CD4-positive, alpha-beta T cell (primary cell): ENCODE measurements around the gene ECPAS. TPM values are rescaled to one million over a fixed set of nuclear protein-coding genes. Genes with fewer than 3 reads are reported as not detected.

Experiments used
- ATAC-seq: fragments of 200-7000 bp; cut with Tn5 transposase; one replicate; pipeline ENCODE4 v1.10.0; 2022; ENCODE audit warnings: mild to moderate bottlenecking; ENCODE audit not compliant: poor library complexity
- CTCF ChIA-PET: fragments of 350-600 bp; sonication (Branson Sonifier 250); formaldehyde crosslinking; loops from one replicate; lab custom pipeline; 2021; ENCODE audit warnings: antibody characterized with exemption, inconsistent platforms; lab: Charles Lee
- POLR2A ChIA-PET: fragments of 350-600 bp; sonication (Branson Sonifier 250); formaldehyde crosslinking; loops from one replicate; lab custom pipeline; 2021; ENCODE audit warnings: antibody characterized with exemption, inconsistent platforms; lab: Charles Lee
- DNase-seq, 14 experiments: peaks; one replicate each; pipeline ENCODE4 v3.0.0-alpha.2; 2013 to 2020; ENCODE audit warnings: mixed read lengths in 2 of 14
- H3K27ac ChIP-seq, 2 donors: one replicate each; pipeline versions ENCODE4 v1.5.1 to v1.7.0; 2013; ENCODE audit warnings: low read length in 2 of 2, low read depth in 1 of 2, mild to moderate bottlenecking in 1 of 2
- H3K27me3 ChIP-seq, 2 experiments: 1 replicate in 1 of 2; 2 replicates in 1 of 2; pipeline versions ENCODE4 v1.6.1 to v1.7.0; 2013; ENCODE audit warnings: low read length in 2 of 2, control low read depth in 1 of 2, mild to moderate bottlenecking in 1 of 2, moderate library complexity in 1 of 2; ENCODE audit not compliant: insufficient read depth in 2 of 2, control insufficient read depth in 1 of 2
- H3K36me3 ChIP-seq: one replicate; pipeline ENCODE4 v1.6.1; 2013; ENCODE audit warnings: low read length, control low read depth; ENCODE audit not compliant: insufficient read depth
- H3K4me1 ChIP-seq: one replicate; pipeline ENCODE4 v1.6.1; 2013; ENCODE audit warnings: low read length, control low read depth; ENCODE audit not compliant: insufficient read depth
- H3K4me3 ChIP-seq: one replicate; pipeline ENCODE4 v1.5.1; 2013; ENCODE audit warnings: mild to moderate bottlenecking, low read length, moderate library complexity
- H3K9me3 ChIP-seq, 2 experiments: 1 replicate in 1 of 2; 2 replicates in 1 of 2; pipeline versions ENCODE4 v1.6.1 to v1.7.0; 2013; ENCODE audit warnings: low read length in 2 of 2, mild to moderate bottlenecking in 2 of 2, control low read depth in 1 of 2, moderate library complexity in 1 of 2; ENCODE audit not compliant: control insufficient read depth in 1 of 2, insufficient read depth in 1 of 2
- H3K27ac Mint-ChIP-seq: one replicate; pipeline ENCODE4 v1.8.0; 2020; ENCODE audit warnings: mixed read lengths
- H3K27me3 Mint-ChIP-seq: one replicate; pipeline ENCODE4 v1.8.0; 2021; ENCODE audit warnings: mixed read lengths
- H3K36me3 Mint-ChIP-seq: one replicate; pipeline ENCODE4 v1.8.0; 2021; ENCODE audit warnings: low read depth, mixed read lengths
- H3K4me1 Mint-ChIP-seq: one replicate; pipeline ENCODE4 v1.8.0; 2021; ENCODE audit warnings: low read depth, mixed read lengths
- H3K4me3 Mint-ChIP-seq: one replicate; pipeline ENCODE4 v1.8.0; 2020; ENCODE audit warnings: mild to moderate bottlenecking, mixed read lengths
- H3K9me3 Mint-ChIP-seq: one replicate; pipeline ENCODE4 v1.8.0; 2020; ENCODE audit warnings: mixed read lengths
- intact Hi-C, 2 experiments: fragments of 100-400 bp; cut with DNase I in 1 of 2; cut with micrococcal nuclease in 1 of 2; formaldehyde crosslinking; loops; one replicate each; pipeline versions ENCODE4 v1.15.1 to v1.9.0; 2023 to 2025; cut with DNase I, micrococcal nuclease
- total RNA-seq, 174 experiments: library from RNA in 2 of 174; stranded (reverse) in 2 of 174; gene quantifications; one replicate each; pipeline ENCODE4 v1.2.3 and lab custom pipeline; 2021 to 2026
- TF ChIP-seq, protein P1 (sequence below): fragments of 200-600 bp; IDR thresholded peaks from one replicate; pipeline ENCODE4 v1.8.0; 2022; ENCODE audit warnings: antibody characterized with exemption, mild to moderate bottlenecking

The ECPAS gene
- total RNA-seq, 2 experiments from 2014 or later = 36.6 to 37.5 TPM

DNA sequence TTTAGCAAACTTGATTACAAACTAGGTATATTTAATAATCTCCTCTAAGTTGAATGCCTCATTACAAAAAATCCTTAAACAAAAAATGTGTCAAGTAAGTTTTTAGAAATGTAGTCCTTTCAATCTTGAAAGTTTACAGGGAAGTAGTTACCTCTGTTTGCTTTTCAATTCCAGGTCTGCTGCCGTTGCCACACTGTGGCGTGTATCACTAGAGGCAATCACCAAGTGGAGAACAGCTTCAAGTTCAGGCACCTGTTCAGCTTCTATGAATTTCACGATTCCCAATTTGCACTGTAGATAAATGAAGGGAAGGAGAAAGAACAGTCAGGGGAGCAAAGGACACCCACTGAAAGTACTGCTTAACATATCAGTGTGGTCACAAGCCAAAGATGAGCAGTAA lies 51.1 kb downstream of the ECPAS start:
- H3K9me3 Mint-ChIP-seq = no peaks in the 10 kb centered on the region
- H3K36me3 Mint-ChIP-seq = peaks cover 75% of the 10 kb centered on the region
- H3K27ac Mint-ChIP-seq = no peak overlapping the region
- no peaks in the 10 kb centered on the region for H3K27me3 ChIP-seq
- no peaks in the 10 kb centered on the region for H3K4me1 Mint-ChIP-seq
- no peaks in the 10 kb centered on the region for H3K9me3 ChIP-seq
- H3K27me3 Mint-ChIP-seq = no peaks in the 10 kb centered on the region
- peaks cover 39% of the 10 kb centered on the region for H3K36me3 ChIP-seq
- H3K4me3 ChIP-seq = no peak overlapping the region
- intact Hi-C loops = no loop called here
- ChIA-PET POLR2A (no interaction called here), CTCF (no interaction called here)
- no peak overlapping the region for H3K27ac ChIP-seq
- DNase-seq (no peak), ATAC-seq (no peak)
- no peaks in the 10 kb centered on the region for H3K4me1 ChIP-seq
- H3K4me3 Mint-ChIP-seq = no peak overlapping the region
- TF ChIP-seq, protein P1, sequence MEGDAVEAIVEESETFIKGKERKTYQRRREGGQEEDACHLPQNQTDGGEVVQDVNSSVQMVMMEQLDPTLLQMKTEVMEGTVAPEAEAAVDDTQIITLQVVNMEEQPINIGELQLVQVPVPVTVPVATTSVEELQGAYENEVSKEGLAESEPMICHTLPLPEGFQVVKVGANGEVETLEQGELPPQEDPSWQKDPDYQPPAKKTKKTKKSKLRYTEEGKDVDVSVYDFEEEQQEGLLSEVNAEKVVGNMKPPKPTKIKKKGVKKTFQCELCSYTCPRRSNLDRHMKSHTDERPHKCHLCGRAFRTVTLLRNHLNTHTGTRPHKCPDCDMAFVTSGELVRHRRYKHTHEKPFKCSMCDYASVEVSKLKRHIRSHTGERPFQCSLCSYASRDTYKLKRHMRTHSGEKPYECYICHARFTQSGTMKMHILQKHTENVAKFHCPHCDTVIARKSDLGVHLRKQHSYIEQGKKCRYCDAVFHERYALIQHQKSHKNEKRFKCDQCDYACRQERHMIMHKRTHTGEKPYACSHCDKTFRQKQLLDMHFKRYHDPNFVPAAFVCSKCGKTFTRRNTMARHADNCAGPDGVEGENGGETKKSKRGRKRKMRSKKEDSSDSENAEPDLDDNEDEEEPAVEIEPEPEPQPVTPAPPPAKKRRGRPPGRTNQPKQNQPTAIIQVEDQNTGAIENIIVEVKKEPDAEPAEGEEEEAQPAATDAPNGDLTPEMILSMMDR = no peak

DNA sequence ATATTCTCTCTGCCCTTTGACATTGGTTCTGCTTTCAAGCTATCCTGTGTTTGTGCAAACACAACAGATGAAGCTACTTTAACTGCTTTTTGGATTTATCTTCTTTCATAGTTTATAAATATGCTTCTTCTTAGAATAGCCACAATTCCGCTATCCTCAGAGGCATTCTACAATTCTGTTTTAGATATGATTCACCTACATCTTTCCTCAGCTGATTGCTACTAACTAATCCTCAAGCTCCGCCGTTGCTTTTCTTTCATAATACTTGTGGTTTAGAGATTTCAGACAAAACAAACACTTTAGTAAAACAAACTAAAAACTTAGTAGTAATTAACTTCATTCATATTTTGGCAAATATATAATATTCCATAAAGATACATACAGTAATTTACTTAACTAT lies 52.5 kb downstream of the ECPAS start:
- peaks cover 79% of the 10 kb centered on the region for H3K36me3 Mint-ChIP-seq
- Histone ChIP-seq H3K36me3 (peaks cover 42% of the 10 kb centered on the region), H3K9me3 (no peaks in the 10 kb centered on the region), H3K4me3 (no peak overlapping the region), H3K27me3 (no peaks in the 10 kb centered on the region), H3K4me1 (no peaks in the 10 kb centered on the region), H3K27ac (no peak overlapping the region)
- ATAC-seq (no peak), DNase-seq (no peak)
- TF ChIP-seq, protein P1 = no peak
- H3K9me3 Mint-ChIP-seq = no peaks in the 10 kb centered on the region
- no peaks in the 10 kb centered on the region for H3K4me1 Mint-ChIP-seq
- no peak overlapping the region for H3K4me3 Mint-ChIP-seq
- ChIA-PET POLR2A (no interaction called here), CTCF (no interaction called here)
- intact Hi-C loops = no loop called here
- H3K27me3 Mint-ChIP-seq = no peaks in the 10 kb centered on the region
- H3K27ac Mint-ChIP-seq = no peak overlapping the region

DNA sequence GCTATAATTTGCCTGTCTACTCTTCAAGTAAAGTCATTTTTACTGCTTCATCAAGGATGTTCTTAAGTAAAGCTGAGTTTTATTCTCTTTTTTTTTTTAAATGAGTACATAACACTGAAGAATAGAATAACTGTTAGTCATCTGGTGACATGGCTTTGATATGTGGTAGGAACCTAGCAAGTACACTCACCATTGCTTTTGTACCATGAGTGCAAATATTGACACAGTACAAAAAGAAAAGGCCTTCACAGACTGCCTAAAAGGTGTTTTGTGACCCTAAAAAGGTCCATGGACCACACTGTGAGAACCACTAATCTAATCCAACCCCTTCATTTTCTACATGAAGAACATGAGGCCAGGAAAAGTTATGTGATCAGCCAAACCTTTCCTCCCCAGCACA lies 55.0 kb downstream of the ECPAS start:
- intact Hi-C loops = no loop called here
- no peaks in the 10 kb centered on the region for H3K4me1 ChIP-seq
- ATAC-seq (no peak), DNase-seq (no peak)
- H3K9me3 ChIP-seq = no peaks in the 10 kb centered on the region
- Mint-ChIP-seq H3K4me3 (no peak overlapping the region), H3K27ac (no peak overlapping the region), H3K9me3 (no peaks in the 10 kb centered on the region), H3K4me1 (no peaks in the 10 kb centered on the region), H3K27me3 (no peaks in the 10 kb centered on the region), H3K36me3 (peaks cover 87% of the 10 kb centered on the region)
- no peaks in the 10 kb centered on the region for H3K27me3 ChIP-seq
- TF ChIP-seq, protein P1 = no peak
- no peak overlapping the region for H3K4me3 ChIP-seq
- peaks cover 49% of the 10 kb centered on the region for H3K36me3 ChIP-seq
- POLR2A ChIA-PET = no interaction called here
- CTCF ChIA-PET = no interaction called here
- H3K27ac ChIP-seq = no peak overlapping the region
